LoVo (cell line): ENCODE data around the gene C2orf68.
"Not testable (repeated sequence)": the region's sequence is repeated elsewhere in the genome, so short reads cannot be mapped to it uniquely, and the experiment has no call there.

Experiments
- DNase-seq: peaks from one replicate; pipeline ENCODE4 v3.0.0-alpha.2; 2016; ENCODE audit warnings: low spot score

C2orf68 gene

GRCh38 chr2:85598594-85599340 is 13.1 kb downstream of the C2orf68 start:
- no peak for DNase-seq

GRCh38 chr2:85597241-85597640 is 14.6 kb downstream of the C2orf68 start:
- DNase-seq, result no peak

- DNase-seq, result no peak
Measured at GRCh38 chr2:85596486-85597143, 15.3 kb downstream of the C2orf68 start.

GRCh38 chr2:85596026-85596333 is 15.9 kb downstream of the C2orf68 start:
- no peak for DNase-seq

GRCh38 chr2:85595301-85596025 is 16.4 kb downstream of the C2orf68 start, which contains the start of gene RNF181:
Gene RNF181, plus strand, starts transcription at chr2:85595745. Its CDS starts 19 bp downstream, at chr2:85595764.
- peak; percentile 98 for DNase-seq

- no peak for DNase-seq
Measured at GRCh38 chr2:85594715-85595300, 17.1 kb downstream of the C2orf68 start.

GRCh38 chr2:85593023-85593422 is 18.8 kb downstream of the C2orf68 start:
- no peak for DNase-seq

GRCh38 chr2:85592299-85592698 is 19.6 kb downstream of the C2orf68 start:
- not testable (repeated sequence) for DNase-seq

- DNase-seq, result no peak
Measured at GRCh38 chr2:85591563-85591962, 20.3 kb downstream of the C2orf68 start.

- DNase-seq, result no peak
Measured at GRCh38 chr2:85590950-85591349, 20.9 kb downstream of the C2orf68 start.

GRCh38 chr2:85589982-85590791 is 21.7 kb downstream of the C2orf68 start:
- DNase-seq, result no peak

- DNase-seq, result no peak
Measured at GRCh38 chr2:85589181-85589580, 22.7 kb downstream of the C2orf68 start.

- no peak for DNase-seq
Measured at GRCh38 chr2:85588645-85589044, 23.2 kb downstream of the C2orf68 start.

GRCh38 chr2:85588236-85588635 is 23.6 kb downstream of the C2orf68 start:
- no peak for DNase-seq

- peak; percentile 46 for DNase-seq
Measured at GRCh38 chr2:85585781-85586105, 26.1 kb downstream of the C2orf68 start.

GRCh38 chr2:85584857-85585780 is 26.7 kb downstream of the C2orf68 start:
- peak; percentile 89 for DNase-seq

- no peak for DNase-seq
Measured at GRCh38 chr2:85584354-85584856, 27.5 kb downstream of the C2orf68 start, which contains the start of gene VAMP5. Gene VAMP5, plus strand, starts transcription at chr2:85584431. Its CDS starts 60 bp downstream, at chr2:85584491.

GRCh38 chr2:85583667-85584353 is 28.1 kb downstream of the C2orf68 start:
- DNase-seq, result no peak

GRCh38 chr2:85582492-85582891 is 29.4 kb downstream of the C2orf68 start:
- DNase-seq, result no peak

GRCh38 chr2:85580206-85580605 is 31.7 kb downstream of the C2orf68 start:
- DNase-seq, result no peak
